Measurements from ENCODE around the gene RNF113B.

DNA sequence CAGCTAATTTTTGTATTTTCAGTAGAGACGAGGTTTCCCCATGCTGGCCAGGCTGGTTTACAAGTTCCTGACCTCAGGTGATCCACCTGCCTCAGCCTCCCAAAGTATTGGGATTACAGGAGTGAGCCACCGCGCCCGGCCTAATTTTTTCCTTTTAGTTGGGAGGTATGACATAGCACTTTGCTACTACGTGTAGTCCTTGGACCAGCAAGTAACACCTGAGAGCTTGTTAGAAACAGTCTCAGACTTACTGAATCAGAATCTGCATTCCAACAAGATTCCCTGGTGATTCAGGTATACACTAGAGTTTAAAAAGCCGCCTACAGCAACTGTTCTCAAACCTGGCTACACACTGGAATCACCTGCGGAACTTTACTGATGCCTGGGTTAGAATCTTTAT, 36.0 kb downstream of the RNF113B start:
- TF ChIP-seq, protein P1, sequence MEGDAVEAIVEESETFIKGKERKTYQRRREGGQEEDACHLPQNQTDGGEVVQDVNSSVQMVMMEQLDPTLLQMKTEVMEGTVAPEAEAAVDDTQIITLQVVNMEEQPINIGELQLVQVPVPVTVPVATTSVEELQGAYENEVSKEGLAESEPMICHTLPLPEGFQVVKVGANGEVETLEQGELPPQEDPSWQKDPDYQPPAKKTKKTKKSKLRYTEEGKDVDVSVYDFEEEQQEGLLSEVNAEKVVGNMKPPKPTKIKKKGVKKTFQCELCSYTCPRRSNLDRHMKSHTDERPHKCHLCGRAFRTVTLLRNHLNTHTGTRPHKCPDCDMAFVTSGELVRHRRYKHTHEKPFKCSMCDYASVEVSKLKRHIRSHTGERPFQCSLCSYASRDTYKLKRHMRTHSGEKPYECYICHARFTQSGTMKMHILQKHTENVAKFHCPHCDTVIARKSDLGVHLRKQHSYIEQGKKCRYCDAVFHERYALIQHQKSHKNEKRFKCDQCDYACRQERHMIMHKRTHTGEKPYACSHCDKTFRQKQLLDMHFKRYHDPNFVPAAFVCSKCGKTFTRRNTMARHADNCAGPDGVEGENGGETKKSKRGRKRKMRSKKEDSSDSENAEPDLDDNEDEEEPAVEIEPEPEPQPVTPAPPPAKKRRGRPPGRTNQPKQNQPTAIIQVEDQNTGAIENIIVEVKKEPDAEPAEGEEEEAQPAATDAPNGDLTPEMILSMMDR (IDR thresholded peaks at IDR 0.05) = no peak
- TF ChIP-seq POLR2A (IDR thresholded peaks at IDR 0.05) = no peak

All from Peyer's patch (tissue), 4 donors.